ENCODE measurements around the gene RAD51B.

GRCh38 chr14:67951529-67952135, 132.1 kb downstream of the RAD51B start:
- TF ChIP-seq POLR2A (IDR thresholded peaks at IDR 0.05), result no peak
- TF ChIP-seq, protein P1, sequence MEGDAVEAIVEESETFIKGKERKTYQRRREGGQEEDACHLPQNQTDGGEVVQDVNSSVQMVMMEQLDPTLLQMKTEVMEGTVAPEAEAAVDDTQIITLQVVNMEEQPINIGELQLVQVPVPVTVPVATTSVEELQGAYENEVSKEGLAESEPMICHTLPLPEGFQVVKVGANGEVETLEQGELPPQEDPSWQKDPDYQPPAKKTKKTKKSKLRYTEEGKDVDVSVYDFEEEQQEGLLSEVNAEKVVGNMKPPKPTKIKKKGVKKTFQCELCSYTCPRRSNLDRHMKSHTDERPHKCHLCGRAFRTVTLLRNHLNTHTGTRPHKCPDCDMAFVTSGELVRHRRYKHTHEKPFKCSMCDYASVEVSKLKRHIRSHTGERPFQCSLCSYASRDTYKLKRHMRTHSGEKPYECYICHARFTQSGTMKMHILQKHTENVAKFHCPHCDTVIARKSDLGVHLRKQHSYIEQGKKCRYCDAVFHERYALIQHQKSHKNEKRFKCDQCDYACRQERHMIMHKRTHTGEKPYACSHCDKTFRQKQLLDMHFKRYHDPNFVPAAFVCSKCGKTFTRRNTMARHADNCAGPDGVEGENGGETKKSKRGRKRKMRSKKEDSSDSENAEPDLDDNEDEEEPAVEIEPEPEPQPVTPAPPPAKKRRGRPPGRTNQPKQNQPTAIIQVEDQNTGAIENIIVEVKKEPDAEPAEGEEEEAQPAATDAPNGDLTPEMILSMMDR (IDR thresholded peaks at IDR 0.05), result no peak

Data from thyroid gland (tissue), 4 donors.